CD14-positive monocyte (primary cell): ENCODE data around the gene DOCK4. TPM values are rescaled to one million over a fixed set of nuclear protein-coding genes. Genes with fewer than 3 reads are reported as not detected.

Experiments
- DNase-seq, 3 donors: peaks; one replicate each; pipeline ENCODE4 v3.0.0-alpha.2; 2011 to 2022
- H2AFZ ChIP-seq: 2 replicates; pipeline ENCODE4 v1.6.0; 2012; ENCODE audit warnings: mild to moderate bottlenecking, low read depth, low read length, inconsistent platforms; ENCODE audit not compliant: insufficient read depth, poor library complexity, severe bottlenecking
- H3K27ac ChIP-seq, 2 donors: 1 replicate in 1 of 2; 2 replicates in 1 of 2; pipeline ENCODE4 v1.5.1; 2012 to 2013; ENCODE audit warnings: low read length in 2 of 2, control low read depth in 1 of 2, inconsistent platforms in 1 of 2, low read depth in 1 of 2, mild to moderate bottlenecking in 1 of 2
- H3K27me3 ChIP-seq, 2 donors: one replicate each; pipeline versions ENCODE4 v1.6.0 to v1.6.1; 2011 to 2013; ENCODE audit warnings: low read length in 2 of 2; ENCODE audit not compliant: control insufficient read depth in 2 of 2, insufficient read depth in 2 of 2
- H3K36me3 ChIP-seq, 2 donors: replicated peaks in 1 of 2; 1 replicate in 1 of 2; 2 replicates in 1 of 2; pipeline versions ENCODE4 v1.5.1 to v1.6.1; 2012 to 2013; ENCODE audit warnings: low read length in 2 of 2, control low read depth in 1 of 2, inconsistent platforms in 1 of 2, mild to moderate bottlenecking in 1 of 2; ENCODE audit not compliant: insufficient read depth in 2 of 2, control insufficient read depth in 1 of 2
- H3K4me1 ChIP-seq, 2 donors: 1 replicate in 1 of 2; 2 replicates in 1 of 2; pipeline versions ENCODE4 v1.5.1 to v1.6.1; 2012 to 2013; ENCODE audit warnings: low read length in 2 of 2, control low read depth in 1 of 2, inconsistent platforms in 1 of 2, mild to moderate bottlenecking in 1 of 2, moderate library complexity in 1 of 2; ENCODE audit not compliant: insufficient read depth in 2 of 2, control insufficient read depth in 1 of 2
- H3K4me2 ChIP-seq: replicated peaks from 2 replicates; pipeline ENCODE3; 2012; ENCODE audit warnings: low read length, moderate library complexity, mild to moderate bottlenecking; ENCODE audit not compliant: poor library complexity, severe bottlenecking; ENCODE audit errors: extremely low read depth
- H3K4me3 ChIP-seq, 3 experiments: fragments of 200-600 bp in 1 of 3; sonication (generic) in 1 of 3; replicated peaks in 1 of 3; 1 replicate in 2 of 3; 2 replicates in 1 of 3; pipeline ENCODE4 v1.5.1; 2011 to 2013; ENCODE audit warnings: low read length in 3 of 3, mild to moderate bottlenecking in 3 of 3, control low read depth in 2 of 3, low read depth in 2 of 3, inconsistent platforms in 1 of 3, moderate library complexity in 1 of 3
- H3K79me2 ChIP-seq: 2 replicates; pipeline ENCODE4 v1.6.0; 2012; ENCODE audit warnings: mild to moderate bottlenecking, control low read depth, inconsistent platforms, low read length, moderate library complexity; ENCODE audit not compliant: insufficient read depth
- H3K9ac ChIP-seq: 2 replicates; pipeline ENCODE4 v1.6.0; 2017; ENCODE audit warnings: low read length, mild to moderate bottlenecking; ENCODE audit not compliant: insufficient read depth, poor library complexity, severe bottlenecking
- H3K9me3 ChIP-seq, 2 donors: replicated peaks in 1 of 2; 1 replicate in 1 of 2; 2 replicates in 1 of 2; pipeline versions ENCODE4 v1.5.1 to v1.6.1; 2012 to 2013; ENCODE audit warnings: low read length in 2 of 2, control low read depth in 1 of 2; ENCODE audit not compliant: control insufficient read depth in 1 of 2, insufficient read depth in 1 of 2
- H4K20me1 ChIP-seq: 2 replicates; pipeline ENCODE4 v1.6.0; 2012; ENCODE audit warnings: mild to moderate bottlenecking, low read length, control low read depth, moderate library complexity; ENCODE audit not compliant: insufficient read depth
- H3K27ac Mint-ChIP-seq, 7 donors: one replicate each; pipeline ENCODE4 v1.8.0; 2020; ENCODE audit warnings: mild to moderate bottlenecking in 7 of 7, mixed read lengths in 7 of 7, moderate library complexity in 6 of 7, inconsistent platforms in 2 of 7
- H3K27me3 Mint-ChIP-seq, 3 donors: one replicate each; pipeline ENCODE4 v1.8.0; 2021 to 2022; ENCODE audit warnings: low read depth in 3 of 3, mild to moderate bottlenecking in 3 of 3, mixed read lengths in 3 of 3, moderate library complexity in 3 of 3, inconsistent platforms in 1 of 3
- H3K36me3 Mint-ChIP-seq, 2 donors: one replicate each; pipeline ENCODE4 v1.8.0; 2020; ENCODE audit warnings: mixed read lengths in 2 of 2, inconsistent platforms in 1 of 2, mild to moderate bottlenecking in 1 of 2
- H3K4me1 Mint-ChIP-seq: one replicate; pipeline ENCODE4 v1.8.0; 2020; ENCODE audit warnings: mild to moderate bottlenecking, mixed read lengths
- H3K4me3 Mint-ChIP-seq, 2 donors: one replicate each; pipeline ENCODE4 v1.8.0; 2020; ENCODE audit warnings: mild to moderate bottlenecking in 2 of 2, mixed read lengths in 2 of 2, moderate library complexity in 1 of 2
- H3K9me3 Mint-ChIP-seq, 7 donors: one replicate each; pipeline ENCODE4 v1.8.0; 2020 to 2022; ENCODE audit warnings: mixed read lengths in 7 of 7, mild to moderate bottlenecking in 6 of 7, moderate library complexity in 6 of 7, inconsistent platforms in 2 of 7
- WGBS: methylation state at CpG from one replicate; pipeline ENCODE4 v1.1.5; 2013; ENCODE audit warnings: missing lambda C conversion rate; ENCODE audit not compliant: insufficient coverage; 5-methylcytosine and 5-hydroxymethylcytosine counted together
- intact Hi-C, 2 donors: fragments of 100-400 bp; cut with micrococcal nuclease; formaldehyde crosslinking; loops; one replicate each; pipeline versions ENCODE4 v1.15.0 to v1.15.1; 2023
- polyA plus RNA-seq, 3 donors: library from polyadenylated mRNA; depleted of rRNA in 1 of 3; unstranded in 2 of 3; stranded (reverse) in 1 of 3; fragments of 300-500 nt in 2 of 3; fragments of >200 nt in 1 of 3; fragmentation: Illumina TruSeq in 2 of 3; gene quantifications; 1 replicate in 2 of 3; 2 replicates in 1 of 3; pipeline ENCODE4 v1.2.3, GENCODE V29; 2012 to 2021
- TF ChIP-seq, protein P1 (sequence below): fragments of 200-600 bp; IDR thresholded peaks from one replicate; pipeline ENCODE4 v1.8.0; 2022; ENCODE audit warnings: antibody characterized with exemption, mild to moderate bottlenecking

DOCK4 gene
- polyA plus RNA-seq, 3 donors = 1.3 to 5.0 (median 2.7) TPM

DNA sequence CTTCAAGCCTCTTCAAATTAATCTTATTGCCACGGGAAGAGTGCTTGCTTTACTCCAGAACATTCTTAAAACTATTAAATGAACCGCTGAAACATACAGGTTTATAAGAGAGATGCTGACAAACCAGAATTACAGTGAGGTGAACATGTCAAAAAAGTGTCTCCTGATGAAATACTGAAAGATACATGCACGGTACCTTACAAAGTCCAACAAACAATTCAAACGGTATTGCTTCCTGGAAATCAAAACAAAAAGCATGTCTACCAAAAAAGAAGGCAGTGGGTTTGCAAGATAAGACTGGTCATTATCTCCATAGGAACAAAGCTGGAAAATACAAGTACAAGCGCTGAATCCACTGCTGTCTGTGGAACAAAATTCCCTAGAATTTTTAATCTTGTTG, 174.5 kb downstream of the DOCK4 start:
- Histone ChIP-seq H3K4me1 (no peaks in the 10 kb centered on the region), H4K20me1 (no peaks in the 10 kb centered on the region), H3K9ac (no peak overlapping the region), H3K4me3 (no peak overlapping the region), H3K79me2 (no peaks in the 10 kb centered on the region), H3K27me3 (no peaks in the 10 kb centered on the region), H3K27ac (no peak overlapping the region), H2AFZ (no peak overlapping the region), H3K9me3 (no peaks in the 10 kb centered on the region), H3K36me3 (no peaks in the 10 kb centered on the region), H3K4me2 (no peak overlapping the region)
- H3K27ac Mint-ChIP-seq = no peak overlapping the region
- H3K36me3 Mint-ChIP-seq = no peaks in the 10 kb centered on the region
- no CpG with 5 or more reads among the region's 5 CpGs for WGBS
- H3K4me1 Mint-ChIP-seq = peaks cover 6% of the 10 kb centered on the region
- TF ChIP-seq, protein P1, sequence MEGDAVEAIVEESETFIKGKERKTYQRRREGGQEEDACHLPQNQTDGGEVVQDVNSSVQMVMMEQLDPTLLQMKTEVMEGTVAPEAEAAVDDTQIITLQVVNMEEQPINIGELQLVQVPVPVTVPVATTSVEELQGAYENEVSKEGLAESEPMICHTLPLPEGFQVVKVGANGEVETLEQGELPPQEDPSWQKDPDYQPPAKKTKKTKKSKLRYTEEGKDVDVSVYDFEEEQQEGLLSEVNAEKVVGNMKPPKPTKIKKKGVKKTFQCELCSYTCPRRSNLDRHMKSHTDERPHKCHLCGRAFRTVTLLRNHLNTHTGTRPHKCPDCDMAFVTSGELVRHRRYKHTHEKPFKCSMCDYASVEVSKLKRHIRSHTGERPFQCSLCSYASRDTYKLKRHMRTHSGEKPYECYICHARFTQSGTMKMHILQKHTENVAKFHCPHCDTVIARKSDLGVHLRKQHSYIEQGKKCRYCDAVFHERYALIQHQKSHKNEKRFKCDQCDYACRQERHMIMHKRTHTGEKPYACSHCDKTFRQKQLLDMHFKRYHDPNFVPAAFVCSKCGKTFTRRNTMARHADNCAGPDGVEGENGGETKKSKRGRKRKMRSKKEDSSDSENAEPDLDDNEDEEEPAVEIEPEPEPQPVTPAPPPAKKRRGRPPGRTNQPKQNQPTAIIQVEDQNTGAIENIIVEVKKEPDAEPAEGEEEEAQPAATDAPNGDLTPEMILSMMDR = no peak
- intact Hi-C loops = no loop called here
- no peak overlapping the region for H3K4me3 Mint-ChIP-seq
- H3K27me3 Mint-ChIP-seq = peaks cover 0 to 2% (median 0%) of the 10 kb centered on the region in 3 donors
- H3K9me3 Mint-ChIP-seq = peaks cover 0 to 2% (median 0%) of the 10 kb centered on the region in 7 donors
- DNase-seq = no peak

- intact Hi-C loops = no loop called here
- H3K27me3 ChIP-seq = no peaks in the 10 kb centered on the region
- peaks cover 0 to 5% (median 2%) of the 10 kb centered on the region in 7 donors for H3K9me3 Mint-ChIP-seq
These were observed 180.6 kb downstream of the DOCK4 start for GRCh38 chr7:112025556-112025955.

More at GRCh38 chr7:112025556-112025955, 180.6 kb downstream of the DOCK4 start:
- no peak overlapping the region for H3K4me2 ChIP-seq
- H2AFZ ChIP-seq = no peak overlapping the region
- no peak overlapping the region for H3K4me3 ChIP-seq
- Mint-ChIP-seq H3K36me3 (no peaks in the 10 kb centered on the region), H3K4me1 (no peaks in the 10 kb centered on the region), H3K4me3 (no peak overlapping the region), H3K27me3 (peaks cover 0 to 2% (median 0%) of the 10 kb centered on the region in 3 donors), H3K27ac (no peak overlapping the region)
- no peaks in the 10 kb centered on the region for H3K36me3 ChIP-seq
- 97% methylated on average over 2 of the region's 2 CpGs for WGBS
- DNase-seq = no peak
- no peak overlapping the region for H3K27ac ChIP-seq
- TF ChIP-seq, protein P1 = no peak
- H3K9me3 ChIP-seq = no peaks in the 10 kb centered on the region
- H3K79me2 ChIP-seq = no peaks in the 10 kb centered on the region
- no peaks in the 10 kb centered on the region for H4K20me1 ChIP-seq
- no peak overlapping the region for H3K9ac ChIP-seq
- no peaks in the 10 kb centered on the region for H3K4me1 ChIP-seq
